Body of pancreas (tissue), 4 donors: ENCODE measurements around the gene SLC25A21.

ENCODE experiments used
- POLR2A ChIP-seq, 3 donors: fragments of 450-650 bp; IDR thresholded peaks; one replicate each; pipeline ENCODE4 v1.6.1; 2016; ENCODE audit warnings: antibody characterized with exemption in 3 of 3, mild to moderate bottlenecking in 2 of 3
- TF ChIP-seq, protein P1 (sequence below), 7 experiments: fragments of 450-650 bp in 4 of 7; fragments of 200-600 bp in 3 of 7; sonication (generic) in 3 of 7; IDR thresholded peaks; one replicate each; pipeline ENCODE4 v1.5.1; 2016 to 2019; ENCODE audit warnings: antibody characterized with exemption in 7 of 7

DNA sequence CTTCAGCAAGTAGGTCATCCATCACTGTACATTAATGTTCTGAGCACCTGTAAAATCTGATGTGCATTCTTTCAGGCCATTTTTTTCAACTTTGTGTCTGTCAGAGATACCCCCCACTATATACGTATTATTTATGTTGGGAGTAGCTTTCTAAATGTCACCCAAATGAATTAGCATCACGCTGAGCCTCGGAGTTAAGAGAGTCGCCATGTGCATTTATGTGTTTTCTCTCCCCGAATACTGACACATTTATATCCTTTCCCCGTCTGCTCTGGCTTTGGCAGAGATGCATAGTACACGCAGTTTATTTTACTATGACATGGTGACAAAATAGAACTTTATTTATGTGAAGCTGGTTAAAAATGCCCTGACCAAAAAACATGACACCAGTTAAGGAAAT lies 216.4 kb downstream of the SLC25A21 start:
- TF ChIP-seq, protein P1, sequence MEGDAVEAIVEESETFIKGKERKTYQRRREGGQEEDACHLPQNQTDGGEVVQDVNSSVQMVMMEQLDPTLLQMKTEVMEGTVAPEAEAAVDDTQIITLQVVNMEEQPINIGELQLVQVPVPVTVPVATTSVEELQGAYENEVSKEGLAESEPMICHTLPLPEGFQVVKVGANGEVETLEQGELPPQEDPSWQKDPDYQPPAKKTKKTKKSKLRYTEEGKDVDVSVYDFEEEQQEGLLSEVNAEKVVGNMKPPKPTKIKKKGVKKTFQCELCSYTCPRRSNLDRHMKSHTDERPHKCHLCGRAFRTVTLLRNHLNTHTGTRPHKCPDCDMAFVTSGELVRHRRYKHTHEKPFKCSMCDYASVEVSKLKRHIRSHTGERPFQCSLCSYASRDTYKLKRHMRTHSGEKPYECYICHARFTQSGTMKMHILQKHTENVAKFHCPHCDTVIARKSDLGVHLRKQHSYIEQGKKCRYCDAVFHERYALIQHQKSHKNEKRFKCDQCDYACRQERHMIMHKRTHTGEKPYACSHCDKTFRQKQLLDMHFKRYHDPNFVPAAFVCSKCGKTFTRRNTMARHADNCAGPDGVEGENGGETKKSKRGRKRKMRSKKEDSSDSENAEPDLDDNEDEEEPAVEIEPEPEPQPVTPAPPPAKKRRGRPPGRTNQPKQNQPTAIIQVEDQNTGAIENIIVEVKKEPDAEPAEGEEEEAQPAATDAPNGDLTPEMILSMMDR (IDR thresholded peaks at IDR 0.05): no peak
- TF ChIP-seq POLR2A (IDR thresholded peaks at IDR 0.05): no peak
